ENCODE results near the gene GLTPD2. TPM values are rescaled to one million over a fixed set of nuclear protein-coding genes. Genes with fewer than 3 reads are reported as not detected.

GLTPD2 gene
- total RNA-seq, 6 experiments from 2014 or later = not detected

- Mint-ChIP-seq H3K4me1 (ENCODE audit: low read depth) (peaks cover 27% of the 10 kb centered on the region), H3K27ac (peak overlapping the region; percentile 81), H3K9me3 (no peaks in the 10 kb centered on the region), H3K4me3 (peak overlapping the region; percentile 94), H3K36me3 (ENCODE audit: low read depth) (no peaks in the 10 kb centered on the region), H3K27me3 (ENCODE audit: insufficient read depth) (no peaks in the 10 kb centered on the region)
- no peak for TF ChIP-seq CTCF (IDR thresholded peaks at IDR 0.05)
- peak; percentile 17 for DNase-seq
These were observed 45.3 kb downstream of the GLTPD2 start for GRCh38 chr17:4833941-4834680.

- no peak for TF ChIP-seq CTCF (IDR thresholded peaks at IDR 0.05)
- peak overlapping the region; percentile 81; the same call in 1 of the 2 replicates for H3K27ac Mint-ChIP-seq
- no peaks in the 10 kb centered on the region for H3K9me3 Mint-ChIP-seq
- no peaks in the 10 kb centered on the region for H3K27me3 Mint-ChIP-seq (ENCODE audit: insufficient read depth)
- no peaks in the 10 kb centered on the region for H3K36me3 Mint-ChIP-seq (ENCODE audit: low read depth)
- peaks cover 32% of the 10 kb centered on the region for H3K4me1 Mint-ChIP-seq (ENCODE audit: low read depth)
- peak overlapping the region; percentile 94 for H3K4me3 Mint-ChIP-seq
- no peak for DNase-seq
These were observed 45.9 kb downstream of the GLTPD2 start for GRCh38 chr17:4834681-4835020.

- DNase-seq = no peak
- Mint-ChIP-seq H3K27ac (no peak overlapping the region), H3K9me3 (no peaks in the 10 kb centered on the region), H3K36me3 (ENCODE audit: low read depth) (no peaks in the 10 kb centered on the region), H3K4me3 (no peak overlapping the region), H3K27me3 (ENCODE audit: insufficient read depth) (no peaks in the 10 kb centered on the region), H3K4me1 (ENCODE audit: low read depth) (peaks cover 45% of the 10 kb centered on the region)
- TF ChIP-seq CTCF (IDR thresholded peaks at IDR 0.05) = no peak
These were observed 47.5 kb downstream of the GLTPD2 start for GRCh38 chr17:4836221-4836620.

GRCh38 chr17:4837471-4838308 is 48.9 kb downstream of the GLTPD2 start:
- Mint-ChIP-seq H3K27me3 (ENCODE audit: insufficient read depth) (no peaks in the 10 kb centered on the region), H3K27ac (no peak overlapping the region), H3K4me3 (no peak overlapping the region), H3K4me1 (ENCODE audit: low read depth) (peaks cover 45% of the 10 kb centered on the region), H3K36me3 (ENCODE audit: low read depth) (no peaks in the 10 kb centered on the region), H3K9me3 (no peaks in the 10 kb centered on the region)
- no peak for TF ChIP-seq CTCF (IDR thresholded peaks at IDR 0.05)
- no peak for DNase-seq

DNA sequence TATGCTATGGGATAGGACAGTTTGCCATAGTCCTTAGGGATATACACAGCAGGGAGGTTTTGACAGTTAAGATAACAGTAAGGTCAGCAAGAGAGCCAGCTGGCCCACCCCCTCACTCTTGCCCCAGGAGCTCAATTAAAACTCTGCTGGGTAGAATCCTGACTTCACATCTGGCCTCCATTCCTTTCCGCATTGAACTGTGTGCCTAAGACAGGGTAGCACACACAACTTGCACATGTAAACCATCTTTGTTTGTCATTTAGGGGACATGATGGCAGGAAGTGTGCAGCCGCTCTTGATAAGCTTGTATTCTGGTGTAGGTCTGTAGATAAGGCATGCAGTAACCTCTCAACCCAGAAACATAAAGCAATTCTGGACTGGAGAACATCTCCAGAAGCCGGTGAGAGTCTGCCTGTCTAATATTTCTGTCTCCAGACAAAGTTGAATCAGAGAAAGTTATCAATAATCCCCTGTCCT is 49.6 kb downstream of the GLTPD2 start:
- Mint-ChIP-seq H3K27me3 (ENCODE audit: insufficient read depth) (no peaks in the 10 kb centered on the region), H3K9me3 (no peaks in the 10 kb centered on the region), H3K4me3 (no peak overlapping the region), H3K4me1 (ENCODE audit: low read depth) (peaks cover 45% of the 10 kb centered on the region), H3K27ac (no peak overlapping the region), H3K36me3 (ENCODE audit: low read depth) (no peaks in the 10 kb centered on the region)
- DNase-seq = no peak
- TF ChIP-seq CTCF (IDR thresholded peaks at IDR 0.05) = no peak

Measured in HFFc6 (cell line).